Thymus (tissue), 11 donors: ENCODE measurements around the gene PSMB7. TPM values are rescaled to one million over a fixed set of nuclear protein-coding genes. Genes with fewer than 3 reads are reported as not detected.

Experiments
- DNase-seq, 9 donors: peaks; one replicate each; pipeline ENCODE4 v3.0.0-alpha.2; 2013; ENCODE audit warnings: low spot score in 9 of 9, low read depth in 6 of 9, missing footprints in 1 of 9
- H3K27ac ChIP-seq, 2 donors: one replicate each; pipeline ENCODE4 v1.5.1; 2013; ENCODE audit warnings: control low read depth in 1 of 2, low read depth in 1 of 2, low read length in 1 of 2, mild to moderate bottlenecking in 1 of 2, moderate library complexity in 1 of 2
- H3K27me3 ChIP-seq, 2 donors: one replicate each; pipeline ENCODE4 v1.5.1; 2013; ENCODE audit warnings: low read length in 1 of 2; ENCODE audit not compliant: control insufficient read depth in 2 of 2, insufficient read depth in 1 of 2
- H3K36me3 ChIP-seq, 2 donors: one replicate each; pipeline ENCODE4 v1.5.1; 2013; ENCODE audit warnings: low read length in 1 of 2, mild to moderate bottlenecking in 1 of 2, moderate library complexity in 1 of 2; ENCODE audit not compliant: control insufficient read depth in 2 of 2, insufficient read depth in 2 of 2
- H3K4me1 ChIP-seq, 2 donors: one replicate each; pipeline ENCODE4 v1.5.1; 2013; ENCODE audit warnings: low read length in 2 of 2; ENCODE audit not compliant: control insufficient read depth in 2 of 2, insufficient read depth in 2 of 2
- H3K4me3 ChIP-seq, 2 donors: one replicate each; pipeline ENCODE4 v1.5.1; 2013; ENCODE audit warnings: low read length in 2 of 2, control low read depth in 1 of 2, mild to moderate bottlenecking in 1 of 2
- H3K9me3 ChIP-seq, 2 donors: one replicate each; pipeline ENCODE4 v1.5.1; 2013; ENCODE audit warnings: low read length in 1 of 2, mild to moderate bottlenecking in 1 of 2; ENCODE audit not compliant: control insufficient read depth in 2 of 2, insufficient read depth in 1 of 2
- WGBS: extraction: QIAGEN DNeasy Blood & Tissue Kit; methylation state at CpG from one replicate; pipeline ENCODE4 v1.1.7; 2013; 5-methylcytosine and 5-hydroxymethylcytosine counted together
- polyA plus RNA-seq: library from polyadenylated mRNA; stranded (reverse); fragments of 200-250 nt; gene quantifications from one replicate; pipeline ENCODE4 v1.2.3, GENCODE V29; 2013
- total RNA-seq: library from RNA; stranded (reverse); fragments of 120-200 nt; gene quantifications from one replicate; pipeline ENCODE4 v1.2.4, GENCODE V29; 2013
- donor health status: healthy.

The PSMB7 gene
- total and polyA plus RNA-seq, 2 donors = 132 to 177 TPM

DNA sequence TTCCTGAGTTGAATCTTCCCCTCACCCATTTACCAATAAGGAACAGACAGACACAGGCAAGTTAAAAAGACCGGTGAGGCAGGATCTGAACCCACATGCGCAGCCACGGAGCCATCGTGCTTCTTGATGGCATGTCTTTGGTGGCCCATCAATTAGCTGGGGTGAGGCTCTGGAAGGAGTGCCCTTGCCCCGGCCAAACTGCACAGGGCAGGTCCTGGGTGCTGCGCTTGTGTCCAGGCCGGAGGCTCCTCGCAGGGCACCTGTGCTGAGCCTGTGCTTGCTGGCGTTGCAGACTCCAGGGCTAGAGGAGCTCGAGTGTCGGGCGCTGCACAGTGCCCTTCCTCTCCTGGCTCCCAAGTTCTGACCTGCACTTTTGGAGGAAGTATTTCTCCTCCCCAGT, 66.4 kb downstream of the PSMB7 start:
- no peaks in the 10 kb centered on the region for H3K9me3 ChIP-seq
- H3K36me3 ChIP-seq = peaks cover 48 to 51% of the 10 kb centered on the region in 2 donors
- H3K27me3 ChIP-seq = no peaks in the 10 kb centered on the region
- whole genome bisulfite sequencing = 97% methylated on average over 12 of the region's 12 CpGs
- no peak overlapping the region for H3K4me3 ChIP-seq
- H3K27ac ChIP-seq = no peak overlapping the region
- no peak for DNase-seq
- no peaks in the 10 kb centered on the region for H3K4me1 ChIP-seq

DNA sequence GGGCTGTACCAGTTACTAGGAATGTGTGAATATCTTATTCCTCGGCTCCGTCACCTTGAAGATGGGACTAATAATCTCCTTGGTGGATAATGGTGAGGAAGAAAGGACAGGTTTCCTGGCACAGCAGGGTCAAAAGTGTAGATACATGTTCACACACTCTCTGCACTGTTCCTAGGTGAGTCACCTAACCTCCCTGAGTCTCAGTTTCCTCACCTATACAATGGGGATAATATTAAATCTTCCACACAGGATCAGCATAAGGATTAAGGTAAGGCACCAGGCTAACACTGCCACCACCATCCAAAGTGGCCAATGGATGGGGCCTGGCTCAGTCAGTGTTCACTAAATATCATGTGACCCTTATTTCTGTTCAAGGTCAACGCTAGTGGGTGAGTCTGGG, 66.9 kb downstream of the PSMB7 start:
- Histone ChIP-seq H3K4me3 (no peak overlapping the region), H3K4me1 (no peaks in the 10 kb centered on the region), H3K9me3 (no peaks in the 10 kb centered on the region), H3K27ac (no peak overlapping the region), H3K36me3 (peaks cover 43 to 47% of the 10 kb centered on the region in 2 donors), H3K27me3 (no peaks in the 10 kb centered on the region)
- WGBS = 98% methylated on average over 3 of the region's 3 CpGs
- DNase-seq = no peak

DNA sequence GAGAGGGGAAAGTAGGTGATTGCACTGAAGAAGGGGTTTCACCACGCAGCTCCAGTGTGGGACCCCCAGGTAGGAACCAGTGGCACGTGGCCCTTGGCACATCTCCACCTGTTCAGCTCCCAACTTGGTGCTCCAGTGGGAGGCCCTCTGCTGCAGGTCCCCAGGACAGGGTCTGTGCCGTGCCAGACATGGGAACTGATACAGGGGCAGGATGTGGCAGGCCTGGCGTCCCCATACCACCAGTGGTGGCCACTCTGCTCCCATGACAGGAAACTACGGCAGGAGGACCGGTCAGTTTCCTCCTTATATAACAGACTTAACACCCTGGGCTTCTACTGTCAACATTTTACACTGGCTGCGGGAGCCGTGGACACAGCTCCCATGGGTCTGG, 67.3 kb downstream of the PSMB7 start:
- peaks cover 39 to 43% of the 10 kb centered on the region in 2 donors for H3K36me3 ChIP-seq
- WGBS = 98% methylated on average over 8 of the region's 8 CpGs
- no peak for DNase-seq

DNA sequence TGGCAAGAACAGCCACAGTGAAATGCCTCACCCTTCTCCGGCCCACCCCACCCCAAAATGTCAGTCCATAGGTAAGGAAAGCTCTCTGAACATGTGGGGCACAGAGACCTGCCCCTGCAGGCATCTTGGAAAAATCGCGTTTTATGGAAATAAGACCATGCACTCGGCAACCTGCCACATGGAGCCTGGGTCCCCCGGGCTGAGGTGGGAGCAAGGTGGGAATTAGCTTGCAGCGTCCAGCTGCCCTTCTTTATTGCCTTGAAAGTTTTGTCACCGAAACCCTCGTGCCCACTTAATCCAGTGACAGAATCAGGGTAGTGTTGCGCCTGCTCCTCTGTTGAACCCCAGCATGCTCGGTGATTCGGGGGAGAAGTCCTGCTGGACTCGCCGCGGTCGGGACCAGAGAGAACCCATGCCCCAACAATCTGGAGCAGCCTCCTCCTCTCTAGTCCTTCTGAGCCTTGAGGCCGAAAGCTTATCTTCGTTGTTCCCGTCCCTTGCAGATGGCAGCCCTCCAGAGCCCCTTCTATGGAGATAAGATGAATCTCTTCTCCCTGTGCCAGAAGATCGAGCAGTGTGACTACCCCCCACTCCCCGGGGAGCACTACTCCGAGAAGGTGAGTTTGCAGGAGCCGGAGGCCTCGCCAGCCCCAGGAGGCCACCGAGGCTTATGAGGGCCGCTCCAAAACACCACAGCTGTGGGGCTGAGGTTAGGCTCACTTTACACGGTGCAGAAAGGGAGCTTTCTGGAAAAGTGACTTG, 67.9 kb downstream of the PSMB7 start:
- 97% methylated on average over 26 of the region's 26 CpGs for WGBS
- DNase-seq = no peak
- no peak overlapping the region for H3K27ac ChIP-seq
- H3K36me3 ChIP-seq = peaks cover 34 to 39% of the 10 kb centered on the region in 2 donors
- no peaks in the 10 kb centered on the region for H3K27me3 ChIP-seq
- H3K4me1 ChIP-seq = no peaks in the 10 kb centered on the region
- H3K4me3 ChIP-seq = no peak overlapping the region
- no peaks in the 10 kb centered on the region for H3K9me3 ChIP-seq

More for the DNA sequence above, 67.3 kb downstream of the PSMB7 start:
- no peaks in the 10 kb centered on the region for H3K9me3 ChIP-seq
- no peak overlapping the region for H3K27ac ChIP-seq
- no peak overlapping the region for H3K4me3 ChIP-seq
- no peaks in the 10 kb centered on the region for H3K4me1 ChIP-seq
- no peaks in the 10 kb centered on the region for H3K27me3 ChIP-seq

DNA sequence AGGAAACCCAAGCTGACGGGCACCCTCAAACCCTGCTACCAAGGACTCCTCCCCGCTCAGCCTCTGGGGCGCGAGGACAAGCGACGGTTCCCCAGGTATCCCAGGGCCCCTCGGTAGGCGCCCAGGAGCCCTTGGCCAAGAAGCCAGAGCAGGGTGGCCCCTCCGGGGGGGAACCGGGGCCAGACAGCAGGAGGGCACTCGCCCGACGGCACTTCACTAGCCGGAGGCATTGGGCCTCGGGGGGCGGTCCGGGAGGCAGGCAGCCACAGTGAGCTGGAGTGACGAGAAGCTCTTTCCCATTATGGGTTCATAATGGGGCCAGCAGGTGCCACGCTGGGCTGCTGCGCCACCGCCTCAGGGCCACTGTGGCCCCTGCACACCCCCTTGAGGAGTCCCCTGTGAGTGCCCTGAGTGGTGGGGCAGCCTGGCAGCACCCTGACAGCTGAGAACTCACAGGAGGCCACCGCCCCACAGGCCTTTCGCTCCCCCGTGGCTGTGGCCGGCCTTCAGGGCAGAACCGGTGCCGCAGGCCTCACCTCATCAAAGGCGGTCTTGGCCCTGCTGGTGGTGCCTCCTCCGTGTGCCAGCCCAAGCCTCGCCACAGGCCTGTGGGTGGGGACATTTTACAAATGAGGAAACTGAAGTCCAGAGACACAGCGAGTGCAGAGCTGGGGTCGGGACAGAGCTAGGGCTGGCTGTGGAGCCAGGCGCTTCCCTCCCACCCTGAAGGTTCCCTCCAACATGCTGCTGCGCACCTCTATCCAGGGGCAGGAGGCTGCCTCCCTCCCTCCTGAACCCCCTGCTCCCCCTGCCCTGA, 68.7 kb downstream of the PSMB7 start:
- Histone ChIP-seq H3K36me3 (peaks cover 25 to 30% of the 10 kb centered on the region in 2 donors), H3K27ac (no peak overlapping the region), H3K9me3 (no peaks in the 10 kb centered on the region), H3K4me3 (no peak overlapping the region), H3K27me3 (no peaks in the 10 kb centered on the region), H3K4me1 (no peaks in the 10 kb centered on the region)
- 94% methylated on average over 34 of the region's 34 CpGs for WGBS
- no peak for DNase-seq

DNA sequence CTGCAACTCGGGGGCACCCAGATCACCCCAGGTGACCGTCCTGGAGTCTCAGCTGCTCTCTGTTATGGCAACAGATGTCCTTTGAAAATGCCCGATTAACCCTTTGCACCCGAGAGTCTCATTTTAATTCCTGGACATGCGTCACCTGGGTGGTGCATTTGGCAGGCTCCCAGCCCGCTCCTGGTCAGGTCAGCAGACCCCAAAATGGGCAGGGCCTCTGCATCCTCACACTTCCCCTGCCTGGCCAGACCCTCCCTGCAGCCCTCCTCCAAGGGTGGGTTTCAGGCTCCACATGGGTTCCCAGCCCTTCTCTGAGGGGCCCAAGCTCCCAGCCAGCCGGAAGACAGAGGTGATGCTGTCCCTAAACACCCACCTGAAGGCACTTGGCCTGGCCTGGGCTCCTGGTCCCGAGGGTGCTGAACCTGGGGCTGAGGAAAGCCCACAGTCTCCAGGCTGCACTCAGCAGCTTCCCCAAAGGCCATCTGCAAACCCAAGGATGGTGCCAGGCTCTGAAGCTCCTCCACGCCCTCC, 69.4 kb downstream of the PSMB7 start:
- Histone ChIP-seq H3K4me3 (no peak overlapping the region), H3K27ac (no peak overlapping the region), H3K27me3 (no peaks in the 10 kb centered on the region), H3K36me3 (peaks cover 18 to 23% of the 10 kb centered on the region in 2 donors), H3K9me3 (no peaks in the 10 kb centered on the region), H3K4me1 (no peaks in the 10 kb centered on the region)
- 99% methylated on average over 9 of the region's 9 CpGs for WGBS
- DNase-seq = no peak

DNA sequence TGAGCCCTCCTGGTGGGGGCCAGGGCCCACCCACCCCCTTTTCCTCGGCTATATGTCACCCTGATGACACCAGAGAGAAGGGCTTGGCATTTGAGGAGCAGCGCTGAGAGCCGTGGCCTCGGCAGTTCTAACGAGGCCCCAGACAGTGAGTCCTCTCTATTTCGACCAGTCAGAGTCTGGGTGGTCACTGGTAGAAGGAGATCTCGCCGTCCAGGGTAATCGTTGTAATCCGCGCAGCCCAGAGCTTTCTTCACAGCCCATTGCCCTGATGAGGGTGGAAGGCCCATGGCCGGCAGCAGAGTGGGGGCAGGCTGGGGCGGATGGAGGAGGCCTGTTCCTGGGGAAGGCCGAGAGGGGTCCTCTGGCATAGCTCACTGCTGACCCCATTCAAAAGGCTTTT, 70.2 kb downstream of the PSMB7 start:
- H3K27ac ChIP-seq = no peak overlapping the region
- H3K4me3 ChIP-seq = no peak overlapping the region
- H3K4me1 ChIP-seq = no peaks in the 10 kb centered on the region
- H3K36me3 ChIP-seq = peaks cover 13 to 16% of the 10 kb centered on the region in 2 donors
- no peak for DNase-seq
- WGBS = 97% methylated on average over 14 of the region's 14 CpGs
- H3K9me3 ChIP-seq = no peaks in the 10 kb centered on the region
- no peaks in the 10 kb centered on the region for H3K27me3 ChIP-seq

DNA sequence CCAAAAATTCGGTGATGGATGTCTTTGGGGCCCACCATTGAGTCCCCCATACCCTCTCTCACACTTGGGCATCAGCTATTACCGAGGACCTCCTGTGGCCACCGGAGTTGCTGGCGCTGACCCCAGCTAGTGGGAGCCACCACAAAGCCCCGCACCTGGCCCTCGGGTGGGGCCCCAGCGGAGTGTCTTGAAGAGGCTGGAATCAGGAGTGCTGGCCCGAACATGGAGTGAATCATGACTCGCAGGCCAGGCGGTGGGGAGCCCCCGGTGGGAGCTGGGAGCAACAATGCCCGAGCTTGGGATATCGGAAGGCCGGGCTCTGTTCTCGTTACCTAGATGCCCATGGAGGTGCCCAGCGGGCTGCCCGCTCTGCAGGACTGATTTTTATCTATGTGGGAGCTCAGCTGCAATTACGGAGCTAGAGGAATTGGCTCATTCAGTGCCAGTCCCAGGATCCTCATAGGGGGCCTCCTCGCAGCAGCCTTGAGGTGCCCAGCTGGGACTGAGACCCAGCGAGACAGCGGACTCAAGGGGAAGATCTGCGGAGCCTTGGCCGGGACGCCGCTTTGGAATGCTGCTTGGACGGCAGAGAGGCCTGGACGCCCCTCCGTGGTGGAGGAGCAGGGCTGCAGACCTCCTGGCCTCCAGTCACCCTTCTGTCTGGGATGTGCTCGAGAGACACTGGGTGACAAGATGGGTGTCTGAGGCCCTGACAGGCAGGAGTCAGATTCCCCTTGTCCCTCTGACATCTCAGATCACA, 70.8 kb downstream of the PSMB7 start:
- Histone ChIP-seq H3K9me3 (no peaks in the 10 kb centered on the region), H3K4me3 (no peak overlapping the region), H3K36me3 (peaks cover 11 to 12% of the 10 kb centered on the region in 2 donors), H3K27ac (no peak overlapping the region), H3K4me1 (no peaks in the 10 kb centered on the region), H3K27me3 (no peaks in the 10 kb centered on the region)
- DNase-seq = no peak
- 97% methylated on average over 29 of the region's 29 CpGs for WGBS
